Measurements from ENCODE around the gene NDUFS6.

GRCh38 chr5:1786621-1787471 is 14.4 kb upstream of the NDUFS6 start:
- TF ChIP-seq EZH2 (IDR thresholded peaks at IDR 0.05; ENCODE audit: borderline replicate concordance, low read length): no peak
- TF ChIP-seq, protein P1, sequence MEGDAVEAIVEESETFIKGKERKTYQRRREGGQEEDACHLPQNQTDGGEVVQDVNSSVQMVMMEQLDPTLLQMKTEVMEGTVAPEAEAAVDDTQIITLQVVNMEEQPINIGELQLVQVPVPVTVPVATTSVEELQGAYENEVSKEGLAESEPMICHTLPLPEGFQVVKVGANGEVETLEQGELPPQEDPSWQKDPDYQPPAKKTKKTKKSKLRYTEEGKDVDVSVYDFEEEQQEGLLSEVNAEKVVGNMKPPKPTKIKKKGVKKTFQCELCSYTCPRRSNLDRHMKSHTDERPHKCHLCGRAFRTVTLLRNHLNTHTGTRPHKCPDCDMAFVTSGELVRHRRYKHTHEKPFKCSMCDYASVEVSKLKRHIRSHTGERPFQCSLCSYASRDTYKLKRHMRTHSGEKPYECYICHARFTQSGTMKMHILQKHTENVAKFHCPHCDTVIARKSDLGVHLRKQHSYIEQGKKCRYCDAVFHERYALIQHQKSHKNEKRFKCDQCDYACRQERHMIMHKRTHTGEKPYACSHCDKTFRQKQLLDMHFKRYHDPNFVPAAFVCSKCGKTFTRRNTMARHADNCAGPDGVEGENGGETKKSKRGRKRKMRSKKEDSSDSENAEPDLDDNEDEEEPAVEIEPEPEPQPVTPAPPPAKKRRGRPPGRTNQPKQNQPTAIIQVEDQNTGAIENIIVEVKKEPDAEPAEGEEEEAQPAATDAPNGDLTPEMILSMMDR (IDR thresholded peaks at IDR 0.05; ENCODE audit: low read length): no peak
